Ramos (cell line): Measurements from ENCODE around the gene HHATL.

Experiments
- in situ Hi-C: fragments of 300-500 bp; cut with MboI; formaldehyde crosslinking; loops from one replicate; pipeline ENCODE4 v1.14.3; 2022; ENCODE audit warnings: low sequenced_read_pairs; ENCODE audit not compliant: unreplicated experiment

HHATL gene

GRCh38 chr3:42688016-42688415 is 14.6 kb downstream of the HHATL start:
- in situ Hi-C loops: no loop called here

- in situ Hi-C loops: no loop called here
These were observed 15.6 kb downstream of the HHATL start for GRCh38 chr3:42686832-42687650.

- in situ Hi-C loops: no loop called here
These were observed 16.4 kb downstream of the HHATL start for GRCh38 chr3:42685891-42686820.

GRCh38 chr3:42685363-42685881 is 17.2 kb downstream of the HHATL start, which contains the start of gene KLHL40:
KLHL40 (plus strand) TSS chr3:42685537; CDS start chr3:42685619, 82 bp downstream.
- in situ Hi-C loops: no loop called here

- in situ Hi-C loops: no loop called here
These were observed 17.8 kb downstream of the HHATL start for GRCh38 chr3:42684632-42685362.

GRCh38 chr3:42683875-42684598 is 18.6 kb downstream of the HHATL start:
- in situ Hi-C loops: no loop called here

GRCh38 chr3:42682301-42683070 is 20.1 kb downstream of the HHATL start:
- in situ Hi-C loops: no loop called here

GRCh38 chr3:42681361-42682038 is 21.1 kb downstream of the HHATL start:
- in situ Hi-C loops: no loop called here

GRCh38 chr3:42680806-42681205 is 21.8 kb downstream of the HHATL start:
- in situ Hi-C loops: no loop called here

- in situ Hi-C loops: no loop called here
These were observed 22.3 kb downstream of the HHATL start for GRCh38 chr3:42680271-42680670.

- in situ Hi-C loops: no loop called here
These were observed 24.2 kb downstream of the HHATL start for GRCh38 chr3:42678447-42678846.

- in situ Hi-C loops: no loop called here
These were observed 26.7 kb downstream of the HHATL start for GRCh38 chr3:42675909-42676308.

- in situ Hi-C loops: no loop called here
These were observed 28.5 kb downstream of the HHATL start for GRCh38 chr3:42674146-42674545.

- in situ Hi-C loops: no loop called here
These were observed 29.5 kb downstream of the HHATL start for GRCh38 chr3:42673082-42673481.

- in situ Hi-C loops: no loop called here
These were observed 30.1 kb downstream of the HHATL start for GRCh38 chr3:42672515-42672914.

GRCh38 chr3:42670670-42671069 is 31.9 kb downstream of the HHATL start:
- in situ Hi-C loops: no loop called here

GRCh38 chr3:42670051-42670576 is 32.5 kb downstream of the HHATL start:
- in situ Hi-C loops: no loop called here

GRCh38 chr3:42668793-42669217 is 33.8 kb downstream of the HHATL start:
- in situ Hi-C loops: no loop called here
